H1 (cell line): ENCODE data around the gene ZDHHC8. TPM values are rescaled to one million over a fixed set of nuclear protein-coding genes. Genes with fewer than 3 reads are reported as not detected.

ENCODE experiments used
- CTCF ChIA-PET: fragments of 300-600 bp; sonication (Branson Sonifier 250); formaldehyde crosslinking; loops from one replicate; lab custom pipeline; 2021; ENCODE audit not compliant: partially characterized antibody; lab: Charles Lee
- POLR2A ChIA-PET: fragments of 300-600 bp; sonication (Branson Sonifier 250); formaldehyde crosslinking; loops from one replicate; lab custom pipeline; 2021; ENCODE audit warnings: inconsistent platforms; ENCODE audit not compliant: partially characterized antibody; lab: Charles Lee
- DNase-seq, 2 experiments: peaks; one replicate each; pipeline versions ENCODE4 v3.0.0 to v3.0.0-alpha.2; 2010 to 2022; ENCODE audit warnings: low spot score in 2 of 2, low read depth in 1 of 2, mixed read lengths in 1 of 2
- FAIRE-seq: peaks from 2 replicates; lab custom pipeline; 2011; peaks lifted over from hg19 to GRCh38; lab: Jason Lieb, UNC
- H2AFZ ChIP-seq: 2 replicates; pipeline ENCODE4 v1.8.1; 2012; ENCODE audit warnings: low read length, inconsistent platforms
- H2AK5ac ChIP-seq: 2 replicates; pipeline ENCODE4 v1.6.1; 2013; ENCODE audit warnings: low read depth, low read length
- H2BK120ac ChIP-seq: replicated peaks from 2 replicates; pipeline ENCODE3; 2013; ENCODE audit warnings: low read depth, low read length, inconsistent platforms
- H2BK12ac ChIP-seq: 2 replicates; pipeline ENCODE4 v1.6.1; 2013; ENCODE audit warnings: low read depth, low read length
- H2BK15ac ChIP-seq: 2 replicates; pipeline ENCODE4 v1.6.1; 2013; ENCODE audit warnings: low read length
- H2BK20ac ChIP-seq: 2 replicates; pipeline ENCODE4 v1.6.1; 2013; ENCODE audit warnings: low read length
- H2BK5ac ChIP-seq: 2 replicates; pipeline ENCODE4 v1.6.1; 2013; ENCODE audit warnings: low read depth, low read length
- H3K14ac ChIP-seq: 2 replicates; pipeline ENCODE4 v1.6.1; 2013; ENCODE audit warnings: inconsistent platforms; ENCODE audit not compliant: insufficient read length
- H3K18ac ChIP-seq: 2 replicates; pipeline ENCODE4 v1.6.1; 2013; ENCODE audit warnings: low read length; ENCODE audit errors: extremely low read depth
- H3K23ac ChIP-seq: 2 replicates; pipeline ENCODE4 v1.6.1; 2013; ENCODE audit warnings: inconsistent platforms; ENCODE audit not compliant: insufficient read length
- H3K23me2 ChIP-seq: 2 replicates; pipeline ENCODE4 v1.6.1; 2013; ENCODE audit warnings: low read depth, low read length
- H3K27ac ChIP-seq: 2 replicates; pipeline ENCODE4 v1.6.1; 2011; ENCODE audit warnings: low read depth, low read length, inconsistent platforms
- H3K27me3 ChIP-seq, 4 experiments: replicated peaks in 1 of 4; 1 replicate in 1 of 4; 2 replicates in 3 of 4; pipeline versions ENCODE4 v1.6.1 to v1.8.1; 2011 to 2013; ENCODE audit warnings: low read length in 3 of 4, mild to moderate bottlenecking in 3 of 4, inconsistent platforms in 2 of 4, mixed read lengths in 2 of 4, moderate library complexity in 1 of 4; ENCODE audit not compliant: control insufficient read depth in 3 of 4, insufficient read depth in 3 of 4; ENCODE audit errors: extremely low read depth in 1 of 4
- H3K36me3 ChIP-seq, 4 experiments: 2 replicates each; pipeline versions ENCODE4 v1.6.1 to v1.8.1; 2011 to 2013; ENCODE audit warnings: mild to moderate bottlenecking in 4 of 4, low read length in 3 of 4, moderate library complexity in 2 of 4, control low read depth in 1 of 4, inconsistent platforms in 1 of 4; ENCODE audit not compliant: insufficient read depth in 4 of 4, control insufficient read depth in 2 of 4
- H3K4ac ChIP-seq: replicated peaks from 2 replicates; pipeline ENCODE3; 2013; ENCODE audit warnings: low read length, low read depth, mixed read lengths, inconsistent platforms; ENCODE audit not compliant: insufficient read length
- H3K4me1 ChIP-seq, 4 experiments: replicated peaks in 1 of 4; 1 replicate in 1 of 4; 2 replicates in 3 of 4; pipeline versions ENCODE4 v1.6.1 to v1.8.1; 2011 to 2013; ENCODE audit warnings: low read length in 3 of 4, inconsistent platforms in 2 of 4, mixed read lengths in 1 of 4; ENCODE audit not compliant: insufficient read depth in 4 of 4, control insufficient read depth in 3 of 4
- H3K4me2 ChIP-seq, 2 experiments: 2 replicates each; pipeline versions ENCODE4 v1.6.1 to v1.8.1; 2011 to 2013; ENCODE audit warnings: low read depth in 2 of 2, low read length in 2 of 2, control low read depth in 1 of 2, inconsistent platforms in 1 of 2, mild to moderate bottlenecking in 1 of 2; ENCODE audit not compliant: insufficient read depth in 1 of 2
- H3K4me3 ChIP-seq, 4 experiments: fragments of 200-600, 300-600 bp in 1 of 4; sonication (generic), shearing (Covaris generic), sonication (Bioruptor Twin) in 1 of 4; 2 replicates each; pipeline versions ENCODE4 v1.5.1 to v1.8.1; 2011 to 2016; ENCODE audit warnings: low read length in 4 of 4, low read depth in 3 of 4, control low read depth in 2 of 4, inconsistent platforms in 2 of 4, mild to moderate bottlenecking in 2 of 4, mixed read lengths in 1 of 4, moderate library complexity in 1 of 4; ENCODE audit not compliant: insufficient read depth in 2 of 4; ENCODE audit errors: extremely low read depth in 1 of 4
- H3K56ac ChIP-seq: replicated peaks from 2 replicates; pipeline ENCODE3; 2013; ENCODE audit warnings: low read depth, mild to moderate bottlenecking, mixed read lengths, low read length, inconsistent platforms; ENCODE audit not compliant: insufficient read length
- H3K79me1 ChIP-seq: 2 replicates; pipeline ENCODE4 v1.6.1; 2013; ENCODE audit warnings: low read depth, low read length, control low read depth
- H3K79me2 ChIP-seq, 2 experiments: 2 replicates each; pipeline versions ENCODE4 v1.6.1 to v1.8.1; 2012 to 2013; ENCODE audit warnings: low read length in 2 of 2, mild to moderate bottlenecking in 2 of 2, inconsistent platforms in 1 of 2; ENCODE audit not compliant: insufficient read depth in 2 of 2, control insufficient read depth in 1 of 2
- H3K9ac ChIP-seq, 4 experiments: replicated peaks in 1 of 4; 1 replicate in 1 of 4; 2 replicates in 3 of 4; pipeline versions ENCODE4 v1.6.1 to v1.8.1; 2011 to 2013; ENCODE audit warnings: low read depth in 3 of 4, low read length in 3 of 4, control low read depth in 2 of 4, mild to moderate bottlenecking in 2 of 4, moderate library complexity in 2 of 4, inconsistent platforms in 1 of 4; ENCODE audit errors: extremely low read depth in 1 of 4
- H3K9me3 ChIP-seq, 2 experiments: 2 replicates each; pipeline versions ENCODE4 v1.6.1 to v1.8.1; 2012 to 2013; ENCODE audit warnings: mild to moderate bottlenecking in 2 of 2, moderate library complexity in 2 of 2, control low read depth in 1 of 2, inconsistent platforms in 1 of 2, low read depth in 1 of 2, low read length in 1 of 2, mixed read lengths in 1 of 2; ENCODE audit not compliant: insufficient read depth in 2 of 2
- H4K20me1 ChIP-seq, 2 experiments: replicated peaks in 1 of 2; 2 replicates each; pipeline versions ENCODE3 to v1.8.1; 2011 to 2013; ENCODE audit warnings: inconsistent platforms in 2 of 2, low read length in 2 of 2, mild to moderate bottlenecking in 1 of 2; ENCODE audit not compliant: insufficient read depth in 2 of 2, control insufficient read depth in 1 of 2
- H4K5ac ChIP-seq: 2 replicates; pipeline ENCODE4 v1.6.1; 2013; ENCODE audit warnings: low read length, low read depth, mixed read lengths, inconsistent platforms; ENCODE audit not compliant: insufficient read length
- H4K8ac ChIP-seq: 2 replicates; pipeline ENCODE4 v1.8.0; 2013; ENCODE audit warnings: mild to moderate bottlenecking, moderate library complexity, low read length, inconsistent platforms; ENCODE audit not compliant: insufficient read depth; ENCODE audit errors: extremely low read depth
- H4K91ac ChIP-seq: replicated peaks from 2 replicates; pipeline ENCODE3; 2013; ENCODE audit warnings: low read length, mixed read lengths, inconsistent platforms; ENCODE audit not compliant: insufficient read length
- BRCA1 ChIP-seq: IDR thresholded peaks from 2 replicates; pipeline ENCODE4 v1.6.1; 2012; ENCODE audit warnings: low read depth, low read length, improper control_type of control experiment
- CBX5 ChIP-seq: fragments of 300-800, 300-1000 bp; sonication (generic); IDR thresholded peaks from 2 replicates; pipeline ENCODE4 v1.7.1; 2016; ENCODE audit warnings: antibody characterized with exemption, low read length, low read depth
- KDM4A ChIP-seq: IDR thresholded peaks from one replicate; pipeline ENCODE4 v1.7.1; 2012; ENCODE audit warnings: low read depth, mild to moderate bottlenecking, moderate library complexity, low read length, inconsistent platforms; ENCODE audit not compliant: severe bottlenecking
- SP1 ChIP-seq: IDR thresholded peaks from 2 replicates; pipeline ENCODE4 v1.6.1; 2011; ENCODE audit warnings: low read depth, low read length
- SP4 ChIP-seq: IDR thresholded peaks from 2 replicates; pipeline ENCODE4 v1.6.1; 2012; ENCODE audit warnings: low read length, inconsistent platforms
- WGBS, 2 experiments: shearing (Covaris generic) in 1 of 2; methylation state at CpG; one replicate each; pipeline versions ENCODE4 v1.1.6 to v1.1.7; 2013 to 2015; ENCODE audit warnings: low lambda C conversion rate in 2 of 2, mixed read lengths in 2 of 2, inconsistent platforms in 1 of 2, low coverage in 1 of 2, missing lambda C conversion rate in 1 of 2; ENCODE audit not compliant: insufficient replicate concordance in 2 of 2, insufficient coverage in 1 of 2, insufficient read length in 1 of 2; ENCODE audit errors: extremely low coverage in 1 of 2, missing lambda C conversion rate in 1 of 2; 5-methylcytosine and 5-hydroxymethylcytosine counted together
- polyA plus RNA-seq, 7 experiments: library from polyadenylated mRNA; depleted of rRNA in 3 of 7; stranded (reverse) in 5 of 7; unstranded in 2 of 7; fragments of >200 nt in 5 of 7; fragments of 200-250 nt in 2 of 7; gene quantifications; 1 replicate in 5 of 7; 2 replicates in 1 of 7; 4 replicates in 1 of 7; pipeline versions ENCODE4 v1.2.1 to v1.2.3, GENCODE V29; 2011 to 2013; ENCODE audit warnings: missing spikeins in 2 of 7, mixed read lengths in 2 of 7
- total RNA-seq: library from RNA; stranded (reverse); fragmentation: NEBNext Ultra II Directional; extraction: Animal tissue kit (Norgen Biotek cat#: 25700); gene quantifications from 2 replicates; pipeline ENCODE4 v1.2.1, GENCODE V29; 2021

The ZDHHC8 gene
- total and polyA plus RNA-seq, 2 of the 8 experiments (the other 6 are each of a cell fraction or from before 2014, with no cell fraction given), result 18.6 to 65.6 TPM

DNA sequence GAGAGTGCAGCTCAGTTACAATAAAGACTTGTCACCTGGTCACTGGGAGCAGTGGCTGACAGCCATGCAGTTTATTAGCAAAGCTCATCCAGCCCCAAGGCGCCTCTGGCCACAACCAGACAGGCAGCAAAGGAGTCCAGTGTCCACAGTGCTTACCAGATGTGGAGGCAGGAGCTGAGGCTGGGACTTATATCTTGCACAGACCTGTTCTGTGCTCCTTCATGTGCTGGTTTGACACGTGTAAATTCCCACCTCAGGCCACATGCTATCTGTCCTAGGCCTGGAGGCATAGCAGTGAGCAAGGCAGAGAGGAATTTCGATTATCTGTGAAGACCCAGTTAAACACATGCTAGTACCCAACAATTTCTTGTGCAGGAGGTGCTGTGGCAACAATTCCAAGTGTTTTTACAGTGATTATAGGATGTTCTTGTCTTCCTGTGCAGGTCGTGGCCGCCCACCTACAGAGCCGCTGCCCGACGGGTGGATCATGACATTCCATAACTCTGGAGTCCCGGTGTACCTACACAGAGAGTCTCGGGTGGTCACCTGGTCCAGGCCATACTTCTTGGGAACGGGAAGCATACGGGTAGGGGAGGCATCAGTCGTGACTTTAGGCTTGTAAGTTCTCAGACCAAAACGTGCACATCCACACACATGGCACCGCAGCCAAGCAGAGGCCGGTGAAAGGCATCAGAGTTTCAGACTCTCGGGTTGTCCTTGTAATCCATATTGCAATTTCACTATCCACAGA is 42.2 kb upstream of the ZDHHC8 start:
- Histone ChIP-seq H2BK120ac (no peak overlapping the region), H3K23ac (no peak overlapping the region), H3K14ac (no peak overlapping the region), H3K79me1 (peaks cover 18% of the 10 kb centered on the region), H3K18ac (no peak overlapping the region), H3K23me2 (no peaks in the 10 kb centered on the region), H3K56ac (no peak overlapping the region), H3K4me3 (no peak overlapping the region), H3K9me3 (no peaks in the 10 kb centered on the region; a peak in 1 of 4 replicates), H3K27ac (no peak overlapping the region), H4K91ac (no peak overlapping the region), H2BK20ac (no peak overlapping the region), H3K9ac (no peak overlapping the region), H4K20me1 (peaks cover 24 to 51% of the 10 kb centered on the region in 2 experiments), H3K4ac (no peak overlapping the region), H3K4me2 (no peak overlapping the region), H2BK15ac (no peak overlapping the region), H4K8ac (no peak overlapping the region), H3K27me3 (no peaks in the 10 kb centered on the region), H2AK5ac (no peak overlapping the region), H4K5ac (no peak overlapping the region), H3K79me2 (peaks cover 0 to 29% of the 10 kb centered on the region in 2 experiments; a peak in 3 of 4 replicates), H2BK5ac (no peak overlapping the region), H2AFZ (no peak overlapping the region), H2BK12ac (no peak overlapping the region), H3K36me3 (peaks cover 75 to 87% (median 84%) of the 10 kb centered on the region in 4 experiments), H3K4me1 (no peaks in the 10 kb centered on the region)
- POLR2A ChIA-PET, result interaction anchor here (0.8 to 29.4 kb wide), 5 partner anchors 8 to 117 kb away, joined by 3 to 598 read pairs (median 6); partner anchors contain the start of genes DGCR8, RANBP1 and TRMT2A
- DNase-seq, result no peak
- TF ChIP-seq SP4 (no peak), KDM4A (no peak), BRCA1 (no peak), SP1 (no peak), CBX5 (no peak)
- WGBS, 2 experiments, result 94% methylated on average over 17 of the region's 17 CpGs; no CpG with 5 or more reads in 1 of the 2 experiments
- no peak for FAIRE-seq
- CTCF ChIA-PET, result interaction anchor here (1.2 to 2.2 kb wide), 3 partner anchors 16 to 30 kb away, joined by 3 to 6 read pairs (median 3); no protein-coding TSS in a partner anchor
